SK-N-MC (cell line): ENCODE measurements around the gene RAB4B.
A peak's percentile ranks its signal among the peaks of the same experiment; 100 is the strongest.
"Not testable (repeated sequence)": the region's sequence is repeated elsewhere in the genome, so short reads cannot be mapped to it uniquely, and the experiment has no call there.

ENCODE experiments used
- DNase-seq: peaks from one replicate; pipeline ENCODE4 v3.0.0-alpha.2; 2011; ENCODE audit warnings: low read depth, low spot score
- H3K27ac ChIP-seq: fragments of 200-600 bp; sonication (generic); 2 replicates; pipeline ENCODE4 v1.5.1; 2016; ENCODE audit warnings: mixed run types
- H3K36me3 ChIP-seq: fragments of 200-600 bp; sonication (generic); 2 replicates; pipeline ENCODE4 v1.6.1; 2017; ENCODE audit warnings: antibody characterized with exemption, low read length, mixed read lengths; ENCODE audit not compliant: insufficient read depth
- H3K4me3 ChIP-seq: fragments of 200-600 bp; sonication (generic); 2 replicates; pipeline ENCODE4 v1.5.1; 2016
- H3K9ac ChIP-seq: fragments of 200-600 bp; sonication (generic); 2 replicates; pipeline ENCODE4 v1.8.0; 2017; ENCODE audit warnings: mixed run types, mixed read lengths; ENCODE audit not compliant: insufficient read length
- H3K9me3 ChIP-seq: fragments of 200-600 bp; sonication (generic); 2 replicates; pipeline ENCODE4 v1.6.1; 2017; ENCODE audit warnings: low read depth, mild to moderate bottlenecking, antibody characterized with exemption, low read length, moderate library complexity, mixed read lengths
- EZH2 ChIP-seq: fragments of 200-600 bp; sonication (generic); IDR thresholded peaks from one replicate; pipeline ENCODE4 v1.6.1; 2017; ENCODE audit warnings: antibody characterized with exemption
- FOXP2 ChIP-seq: optimal IDR thresholded peaks from 2 replicates; pipeline ENCODE3; 2011; ENCODE audit warnings: mild to moderate bottlenecking, moderate library complexity; ENCODE audit not compliant: insufficient read depth; ENCODE audit errors: extremely low read length, control extremely low read depth
- POLR2AphosphoS5 ChIP-seq: IDR thresholded peaks from 2 replicates; pipeline ENCODE4 v1.6.1; 2012; ENCODE audit warnings: mild to moderate bottlenecking, low read depth, low read length, borderline replicate concordance

Gene RAB4B

DNA sequence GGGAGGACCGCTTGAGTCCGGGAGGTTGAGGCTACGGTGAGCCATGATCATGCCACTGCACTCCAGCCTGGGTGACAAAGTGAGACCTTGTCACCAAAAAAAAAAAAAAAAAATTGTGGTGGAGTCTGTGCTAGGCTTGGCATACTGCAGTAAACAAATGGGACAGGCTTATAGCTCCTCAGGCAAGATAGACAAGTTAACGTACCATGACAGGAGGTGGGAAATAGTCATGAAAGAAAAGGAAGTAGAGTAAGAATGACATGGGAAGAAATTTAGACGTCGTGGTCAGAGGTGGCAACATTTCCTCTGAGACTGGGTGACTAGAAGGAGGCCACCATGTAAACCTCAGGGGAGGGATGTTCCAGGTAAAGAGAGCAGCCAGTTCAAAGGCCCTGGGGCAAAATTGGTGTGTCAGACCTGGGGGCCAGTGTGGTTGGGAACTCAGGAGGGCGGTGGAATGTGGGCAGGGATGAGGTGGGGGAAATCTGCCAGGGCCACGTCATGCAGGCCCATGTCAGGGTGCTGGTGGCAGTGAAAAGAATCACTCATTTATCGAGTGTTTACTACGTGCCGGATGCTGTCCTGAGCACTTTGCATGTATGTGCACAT is 21.4 kb upstream of the RAB4B start:
- Histone ChIP-seq H3K4me3 (no peak overlapping the region), H3K9ac (no peak overlapping the region), H3K9me3 (no peaks in the 10 kb centered on the region), H3K36me3 (peaks cover 84% of the 10 kb centered on the region), H3K27ac (no peak overlapping the region)
- TF ChIP-seq FOXP2 (no peak), POLR2AphosphoS5 (no peak), EZH2 (no peak)
- DNase-seq = no peak

DNA sequence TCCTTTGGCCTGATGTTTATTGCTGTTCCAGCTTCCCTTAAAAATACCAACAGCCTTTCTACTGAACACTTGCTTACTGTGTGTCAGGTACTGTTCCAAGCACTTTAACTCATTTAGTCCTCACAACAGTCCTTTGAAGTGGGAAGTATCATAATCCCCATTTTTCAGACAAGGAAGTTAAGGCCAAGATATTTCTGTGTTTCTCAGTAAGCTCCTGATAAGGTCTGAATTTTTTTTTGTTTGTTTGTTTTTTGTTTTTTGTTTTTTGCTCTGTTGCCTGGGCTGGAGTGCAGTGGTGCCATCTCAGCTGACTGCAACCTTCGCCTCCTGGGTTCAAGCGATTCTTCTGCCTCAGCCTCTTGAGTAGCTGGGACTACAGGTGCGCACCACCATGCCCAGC is 19.6 kb upstream of the RAB4B start:
- TF ChIP-seq FOXP2 (no peak), EZH2 (no peak), POLR2AphosphoS5 (no peak)
- no peak overlapping the region for H3K27ac ChIP-seq
- H3K9me3 ChIP-seq = no peaks in the 10 kb centered on the region
- H3K36me3 ChIP-seq = peaks cover 91% of the 10 kb centered on the region
- H3K4me3 ChIP-seq = no peak overlapping the region
- H3K9ac ChIP-seq = no peak overlapping the region
- DNase-seq = no peak

DNA sequence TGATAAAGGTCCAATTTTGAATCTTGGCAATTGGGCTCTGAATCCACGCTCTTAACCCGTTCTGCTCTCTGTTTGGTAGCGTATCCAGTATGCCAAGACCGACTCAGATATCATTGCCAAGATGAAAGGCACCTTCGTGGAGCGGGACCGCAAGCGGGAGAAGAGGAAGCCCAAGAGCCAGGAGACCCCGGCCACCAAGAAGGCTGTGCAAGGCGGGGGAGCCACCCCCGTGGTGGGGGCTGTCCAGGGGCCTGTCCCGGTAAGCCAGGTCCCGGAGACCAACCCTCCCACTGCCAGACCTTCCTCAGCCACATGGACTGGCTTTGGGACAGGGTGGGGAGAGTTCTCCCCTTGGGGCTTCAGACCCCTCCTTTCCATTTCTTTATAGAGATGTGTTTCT is 18.7 kb upstream of the RAB4B start:
- DNase-seq = no peak
- Histone ChIP-seq H3K9me3 (no peaks in the 10 kb centered on the region), H3K36me3 (peaks cover 95% of the 10 kb centered on the region), H3K27ac (no peak overlapping the region), H3K9ac (no peak overlapping the region), H3K4me3 (no peak overlapping the region)
- TF ChIP-seq EZH2 = no peak
- no peak for TF ChIP-seq FOXP2
- TF ChIP-seq POLR2AphosphoS5 = no peak

DNA sequence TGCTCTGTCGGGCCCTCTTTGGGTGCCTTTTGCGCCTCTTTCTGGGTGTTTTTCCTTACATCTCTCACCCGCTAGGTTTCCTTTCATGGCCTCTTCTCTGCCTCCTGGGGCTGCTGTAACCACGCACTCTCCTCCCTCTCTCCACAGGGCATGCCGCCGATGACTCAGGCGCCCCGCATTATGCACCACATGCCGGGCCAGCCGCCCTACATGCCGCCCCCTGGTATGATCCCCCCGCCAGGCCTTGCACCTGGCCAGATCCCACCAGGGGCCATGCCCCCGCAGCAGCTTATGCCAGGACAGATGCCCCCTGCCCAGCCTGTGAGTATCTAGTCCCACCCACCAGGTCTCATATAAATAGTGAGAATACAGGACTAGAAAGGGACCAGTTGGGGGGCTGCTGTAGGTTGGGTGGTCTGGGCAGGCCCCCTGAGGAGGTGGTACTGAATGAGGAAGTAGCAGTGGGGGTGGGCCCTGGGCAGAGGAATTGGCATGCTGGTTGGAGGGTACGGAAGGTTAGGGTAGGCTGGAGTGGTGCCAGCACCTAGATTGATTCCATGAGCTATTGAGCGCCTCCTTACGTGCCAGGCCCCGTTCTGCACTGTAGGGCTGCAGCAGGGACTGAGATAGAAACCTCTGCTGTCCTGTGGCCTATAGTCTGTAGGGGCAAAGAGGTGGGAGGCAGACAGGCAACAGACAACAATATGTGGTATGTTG is 15.1 kb upstream of the RAB4B start:
- no peak for TF ChIP-seq EZH2
- TF ChIP-seq FOXP2 = no peak
- TF ChIP-seq POLR2AphosphoS5 = no peak
- DNase-seq = no peak
- peaks cover 86% of the 10 kb centered on the region for H3K36me3 ChIP-seq
- H3K27ac ChIP-seq = no peak overlapping the region
- no peak overlapping the region for H3K4me3 ChIP-seq
- no peak overlapping the region for H3K9ac ChIP-seq
- H3K9me3 ChIP-seq = no peaks in the 10 kb centered on the region

DNA sequence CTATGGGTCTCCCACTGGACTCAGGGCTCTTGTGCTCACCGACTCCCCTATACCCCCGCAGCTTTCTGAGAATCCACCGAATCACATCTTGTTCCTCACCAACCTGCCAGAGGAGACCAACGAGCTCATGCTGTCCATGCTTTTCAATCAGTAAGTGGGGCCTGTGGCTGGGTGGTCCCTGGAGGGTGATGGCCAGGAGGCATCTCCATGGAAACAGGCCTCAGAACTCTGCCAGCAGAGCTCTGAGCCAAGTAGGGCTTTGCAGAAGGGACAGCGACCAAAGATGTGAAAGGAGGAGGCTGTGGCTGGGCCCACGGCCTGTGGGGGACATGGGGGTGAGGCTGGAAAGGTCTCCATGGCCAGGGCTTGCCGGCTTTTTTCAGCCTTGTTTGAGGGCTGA is 14.5 kb upstream of the RAB4B start:
- Histone ChIP-seq H3K36me3 (peaks cover 80% of the 10 kb centered on the region), H3K4me3 (no peak overlapping the region), H3K9ac (no peak overlapping the region), H3K9me3 (no peaks in the 10 kb centered on the region), H3K27ac (no peak overlapping the region)
- TF ChIP-seq FOXP2 (no peak), EZH2 (no peak), POLR2AphosphoS5 (no peak)
- DNase-seq = no peak

DNA sequence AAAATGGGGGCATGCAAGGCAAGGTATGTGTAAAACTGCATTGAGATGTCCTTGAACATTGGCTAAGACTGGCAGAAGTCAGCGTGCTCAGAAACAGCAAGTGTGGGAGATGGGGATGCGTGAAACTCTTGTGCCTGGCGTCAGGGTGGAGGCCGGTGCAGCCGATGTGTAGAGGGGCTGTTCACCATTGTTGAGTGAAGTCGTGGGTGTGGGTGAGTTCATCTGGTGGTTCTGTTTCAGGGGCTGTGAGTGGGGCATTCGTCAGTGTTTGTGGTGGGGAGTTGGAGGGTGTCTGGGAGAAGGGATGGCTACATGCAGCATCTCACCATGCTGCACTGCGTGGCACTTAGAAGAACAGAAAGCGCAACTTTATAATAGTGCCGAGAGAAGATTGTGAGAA is 14.1 kb upstream of the RAB4B start:
- Histone ChIP-seq H3K4me3 (no peak overlapping the region), H3K27ac (no peak overlapping the region), H3K36me3 (peaks cover 76% of the 10 kb centered on the region), H3K9ac (no peak overlapping the region), H3K9me3 (no peaks in the 10 kb centered on the region)
- no peak for DNase-seq
- no peak for TF ChIP-seq EZH2
- TF ChIP-seq POLR2AphosphoS5 = no peak
- no peak for TF ChIP-seq FOXP2

DNA sequence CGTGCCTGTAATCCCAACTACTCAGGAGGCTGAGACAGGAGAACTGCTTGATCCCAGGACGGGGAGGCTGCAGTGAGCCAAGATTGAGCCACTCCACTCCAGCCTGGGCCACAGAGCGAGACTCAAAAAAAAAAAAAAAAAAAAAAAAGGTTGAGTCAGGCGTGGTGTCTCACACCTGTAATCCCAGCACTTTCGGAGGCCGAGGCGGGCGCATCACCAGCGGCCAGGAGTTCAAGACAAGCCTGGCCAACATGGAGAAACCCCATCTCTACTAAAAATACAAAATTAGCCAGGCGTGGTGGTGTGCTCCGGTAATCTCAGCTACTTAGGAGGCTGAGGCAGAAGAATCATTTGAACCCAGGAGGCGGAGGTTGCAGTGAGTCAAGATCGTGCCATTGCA is 11.7 kb upstream of the RAB4B start:
- TF ChIP-seq POLR2AphosphoS5 = 0 out of 2 replicates have a peak, but pooled peaks have one; percentile 22
- DNase-seq, H3K9me3 ChIP-seq, H3K4me3 ChIP-seq, H3K9ac ChIP-seq, H3K27ac ChIP-seq: not testable (repeated sequence)
- H3K36me3 ChIP-seq = peaks cover 53% of the 10 kb centered on the region

DNA sequence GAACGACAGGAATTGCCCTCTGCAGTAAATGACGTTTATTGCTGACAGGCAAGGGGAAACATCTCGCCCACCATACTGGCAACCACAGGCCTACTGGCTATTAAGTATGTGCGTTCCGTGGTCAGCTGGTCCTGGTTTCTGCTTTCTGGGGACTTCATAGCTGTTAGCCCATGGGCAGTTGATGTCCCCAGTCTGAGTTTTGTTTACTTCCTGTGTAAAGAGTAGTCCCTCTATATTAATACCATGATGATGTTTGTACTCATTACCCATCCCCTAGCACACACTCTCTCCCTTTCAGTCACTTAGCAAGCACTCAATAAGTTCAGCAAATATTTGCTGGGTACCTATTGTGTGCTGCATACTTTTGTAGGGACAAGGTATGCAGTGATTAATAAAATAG is 9.2 kb upstream of the RAB4B start:
- H3K36me3 ChIP-seq = peaks cover 28% of the 10 kb centered on the region
- no peak for DNase-seq

DNA sequence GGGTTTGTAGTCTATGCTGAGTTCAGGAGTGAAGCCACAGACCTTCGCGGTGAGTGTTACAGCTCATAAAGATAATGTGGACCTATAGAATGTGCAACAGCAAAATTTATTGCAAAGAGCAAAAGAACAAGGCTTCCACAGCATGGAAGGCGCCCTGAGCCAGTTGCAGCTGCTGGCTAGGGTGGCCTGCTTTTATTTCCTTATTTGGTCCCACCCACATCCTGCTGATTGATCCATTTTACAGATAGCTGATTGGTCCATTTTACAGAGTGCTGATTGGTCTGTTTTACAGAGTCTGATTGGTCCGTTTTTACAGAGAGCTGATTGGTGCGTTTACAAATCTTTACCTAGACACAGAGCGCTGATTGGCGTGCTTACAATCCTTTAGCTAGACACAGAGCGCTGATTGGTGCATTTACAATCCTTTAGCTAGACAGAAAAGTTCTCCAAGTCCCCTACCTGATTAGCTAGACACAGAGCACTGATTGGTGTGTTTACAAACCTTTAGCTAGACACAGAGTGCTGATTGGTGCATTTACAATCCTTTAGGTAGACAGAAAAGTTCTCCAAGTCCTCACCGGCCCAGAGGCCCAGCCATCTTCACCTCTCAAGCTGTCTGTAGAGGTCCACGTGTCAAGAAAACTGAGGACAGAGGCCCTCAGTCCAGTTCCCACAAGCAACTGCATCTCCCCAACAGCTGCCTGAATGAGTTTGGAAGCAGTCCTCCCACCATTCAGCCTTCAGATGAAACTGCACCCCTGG is 6.8 kb upstream of the RAB4B start:
- not testable (repeated sequence) for DNase-seq, H3K4me3 ChIP-seq, H3K9ac ChIP-seq, H3K9me3 ChIP-seq, H3K36me3 ChIP-seq
- peak overlapping the region; percentile 57; the same call in 1 of the 2 replicates for H3K27ac ChIP-seq

More for the DNA sequence above, 9.2 kb upstream of the RAB4B start:
- H3K9me3 ChIP-seq = no peaks in the 10 kb centered on the region
- no peak overlapping the region for H3K4me3 ChIP-seq
- no peak overlapping the region for H3K27ac ChIP-seq
- TF ChIP-seq POLR2AphosphoS5 = no peak
- no peak for TF ChIP-seq EZH2
- no peak for TF ChIP-seq FOXP2
- H3K9ac ChIP-seq = no peak overlapping the region
